Upper lobe of left lung (tissue), 6 donors: ENCODE results near the gene ANAPC13. TPM values are rescaled to one million over a fixed set of nuclear protein-coding genes. Genes with fewer than 3 reads are reported as not detected.

ENCODE experiments used
- ATAC-seq, 2 donors: fragments of 200-7000 bp; cut with Tn5 transposase; one replicate each; pipeline ENCODE4 v1.9.1; 2022; ENCODE audit warnings: mild to moderate bottlenecking in 2 of 2, moderate library complexity in 2 of 2; ENCODE audit not compliant: low FRiP score in 2 of 2
- DNase-seq, 2 donors: peaks; one replicate each; pipeline ENCODE4 v3.0.0-alpha.2; 2019 to 2020
- H3K27ac ChIP-seq, 4 donors: fragments of 200-600 bp; sonication (generic); one replicate each; pipeline ENCODE4 v1.5.1; 2016 to 2019
- H3K27me3 ChIP-seq, 4 donors: fragments of 200-600 bp; sonication (generic); one replicate each; pipeline ENCODE4 v1.5.1; 2017 to 2019
- H3K36me3 ChIP-seq, 4 donors: fragments of 200-600 bp; sonication (generic); one replicate each; pipeline ENCODE4 v1.5.1; 2016 to 2019
- H3K4me1 ChIP-seq, 4 donors: fragments of 200-600 bp; sonication (generic); one replicate each; pipeline ENCODE4 v1.5.1; 2018 to 2019
- H3K4me3 ChIP-seq, 4 donors: fragments of 200-600 bp; sonication (generic); one replicate each; pipeline ENCODE4 v1.5.1; 2017 to 2019; ENCODE audit warnings: mild to moderate bottlenecking in 2 of 4, moderate library complexity in 1 of 4
- H3K9me3 ChIP-seq, 4 donors: fragments of 200-600 bp; sonication (generic); one replicate each; pipeline ENCODE4 v1.5.1; 2018 to 2019
- CTCF ChIP-seq, 6 experiments: fragments of 450-650 bp in 4 of 6; fragments of 200-600 bp in 2 of 6; sonication (generic) in 2 of 6; IDR thresholded peaks; one replicate each; pipeline ENCODE4 v1.5.1; 2016 to 2019; ENCODE audit warnings: antibody characterized with exemption in 6 of 6
- EP300 ChIP-seq, 4 donors: sonication (generic); formaldehyde crosslinking; IDR thresholded peaks; one replicate each; pipeline ENCODE4 v1.5.1; 2017; ENCODE audit warnings: antibody characterized with exemption in 4 of 4, control low read depth in 2 of 4
- POLR2A ChIP-seq, 4 donors: fragments of 450-650 bp; IDR thresholded peaks; one replicate each; pipeline ENCODE4 v1.5.1; 2016 to 2017; ENCODE audit warnings: antibody characterized with exemption in 4 of 4, mild to moderate bottlenecking in 2 of 4
- POLR2AphosphoS5 ChIP-seq, 2 donors: sonication (generic); formaldehyde crosslinking; IDR thresholded peaks; one replicate each; pipeline ENCODE4 v1.5.1; 2017; ENCODE audit warnings: antibody characterized with exemption in 2 of 2
- whole genome bisulfite sequencing, 2 donors: methylation state at CpG; one replicate each; pipeline ENCODE4 v1.1.5; 2017 to 2018; 5-methylcytosine and 5-hydroxymethylcytosine counted together
- total RNA-seq, 6 donors: library from RNA; depleted of rRNA in 4 of 6; stranded (reverse); fragments of >200 nt in 4 of 6; gene quantifications; one replicate each; pipeline versions ENCODE4 v1.1.0 to v1.2.1, GENCODE V29; 2016 to 2021
- donor health status: DM: no; HTN: no; CAD: no; lungs with moderate emphysema.
- donor health status: DM: no; HTN: yes; CAD: no; lungs with severe emphysema.

ANAPC13 gene
- total RNA-seq, 6 donors from 2014 or later: 37.3 to 59.4 (median 50.3) TPM

GRCh38 chr3:134485075-134485717 is 589 bp downstream of the ANAPC13 start:
- H3K4me3 ChIP-seq: peak overlapping the region; percentile 67 to 89 (median 82)
- peak overlapping the region; percentile 95 to 99 (median 96) for H3K27ac ChIP-seq
- WGBS, 2 donors: 0 to 1% methylated on average over 18 to 24 of the region's 24 CpGs
- peak; percentile 0 to 1 for ATAC-seq
- no peaks in the 10 kb centered on the region for H3K9me3 ChIP-seq
- no peak for DNase-seq
- H3K27me3 ChIP-seq: no peaks in the 10 kb centered on the region
- H3K4me1 ChIP-seq: peaks cover 30 to 37% (median 33%) of the 10 kb centered on the region in 4 donors
- peaks cover 13 to 23% (median 17%) of the 10 kb centered on the region in 4 donors for H3K36me3 ChIP-seq
- TF ChIP-seq CTCF (IDR thresholded peaks at IDR 0.05) (no peak), POLR2AphosphoS5 (IDR thresholded peaks at IDR 0.05) (peak; percentile 37 to 80)

- TF ChIP-seq POLR2A (IDR thresholded peaks at IDR 0.05): no peak
- no peak for TF ChIP-seq EP300 (IDR thresholded peaks at IDR 0.05)
- no peak for TF ChIP-seq POLR2AphosphoS5 (IDR thresholded peaks at IDR 0.05)
- no peak for TF ChIP-seq CTCF (IDR thresholded peaks at IDR 0.05)
- Histone ChIP-seq H3K36me3 (peaks cover 20 to 38% (median 22%) of the 10 kb centered on the region in 4 donors), H3K27ac (peak overlapping the region in 3 of 4 donors; percentile 9 to 51 (median 44)), H3K4me1 (peaks cover 30 to 37% (median 34%) of the 10 kb centered on the region in 4 donors), H3K27me3 (no peaks in the 10 kb centered on the region), H3K9me3 (no peaks in the 10 kb centered on the region), H3K4me3 (no peak overlapping the region)
- DNase-seq (no peak), ATAC-seq (no peak)
- WGBS, 2 donors: 65 to 75% methylated on average over 7 of the region's 7 CpGs
These were observed 2.4 kb downstream of the ANAPC13 start for GRCh38 chr3:134483195-134483900.

GRCh38 chr3:134482622-134483021 is 3.2 kb downstream of the ANAPC13 start:
- no peak for ATAC-seq
- H3K27ac ChIP-seq: peak overlapping the region in 1 of 4 donors; percentile 51
- H3K4me3 ChIP-seq: no peak overlapping the region
- H3K4me1 ChIP-seq: peaks cover 27 to 37% (median 33%) of the 10 kb centered on the region in 4 donors
- WGBS, 2 donors: 90 to 91% methylated on average over 3 of the region's 3 CpGs
- DNase-seq: no peak
- TF ChIP-seq POLR2AphosphoS5 (IDR thresholded peaks at IDR 0.05): no peak
- TF ChIP-seq POLR2A (IDR thresholded peaks at IDR 0.05): no peak
- no peak for TF ChIP-seq CTCF (IDR thresholded peaks at IDR 0.05)
- TF ChIP-seq EP300 (IDR thresholded peaks at IDR 0.05): no peak
- no peaks in the 10 kb centered on the region for H3K27me3 ChIP-seq
- no peaks in the 10 kb centered on the region for H3K9me3 ChIP-seq
- peaks cover 23 to 44% (median 29%) of the 10 kb centered on the region in 4 donors for H3K36me3 ChIP-seq

DNA sequence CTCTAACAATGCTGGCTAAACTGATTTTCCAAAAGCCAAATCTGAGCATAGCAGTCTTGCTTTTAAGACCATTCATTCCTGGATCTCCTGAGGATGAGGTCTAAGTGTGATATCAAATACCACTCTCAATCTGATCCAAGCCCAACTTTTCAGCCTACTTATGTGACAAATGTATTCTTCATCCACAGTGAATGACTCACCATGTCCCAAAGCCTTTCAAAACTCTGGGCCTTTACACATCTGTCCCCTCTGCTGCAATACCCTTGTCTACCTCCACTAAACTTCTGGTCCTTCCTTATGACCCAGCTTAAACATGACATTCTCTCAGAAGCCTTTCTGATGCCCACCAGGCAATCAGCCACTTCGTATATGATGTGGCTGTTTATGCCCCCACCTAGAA is 4.6 kb downstream of the ANAPC13 start:
- ATAC-seq: no peak
- Histone ChIP-seq H3K9me3 (no peaks in the 10 kb centered on the region), H3K27ac (no peak overlapping the region), H3K36me3 (peaks cover 26 to 44% (median 32%) of the 10 kb centered on the region in 4 donors), H3K4me1 (peaks cover 28 to 33% (median 29%) of the 10 kb centered on the region in 4 donors), H3K4me3 (no peak overlapping the region), H3K27me3 (no peaks in the 10 kb centered on the region)
- 65 to 94% methylated on average over 1 of the region's 1 CpG for WGBS, 2 donors
- TF ChIP-seq POLR2A (IDR thresholded peaks at IDR 0.05): no peak
- no peak for TF ChIP-seq EP300 (IDR thresholded peaks at IDR 0.05)
- DNase-seq: no peak

DNA sequence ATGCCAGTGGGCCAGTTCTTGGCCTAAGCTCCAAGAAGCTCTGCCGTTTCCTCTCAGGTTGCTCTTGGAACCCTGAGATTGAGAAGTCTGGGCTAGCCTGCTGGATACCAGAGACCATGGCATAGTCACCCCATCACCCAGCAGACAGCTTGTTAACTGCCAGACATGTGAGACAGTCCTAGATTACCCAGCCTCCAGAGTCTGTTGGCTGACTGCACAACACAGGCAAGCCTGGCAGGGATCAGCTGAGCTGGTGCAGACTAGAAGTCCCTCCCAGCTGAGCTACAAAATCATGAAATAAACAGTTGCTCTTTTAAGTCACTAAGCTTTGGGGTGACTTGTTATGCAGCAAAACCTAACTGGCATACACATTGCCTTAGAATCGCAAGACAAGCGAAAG is 5.2 kb downstream of the ANAPC13 start:
- Histone ChIP-seq H3K27ac (no peak overlapping the region), H3K4me1 (peaks cover 29 to 35% (median 32%) of the 10 kb centered on the region in 4 donors), H3K9me3 (no peaks in the 10 kb centered on the region), H3K27me3 (no peaks in the 10 kb centered on the region), H3K36me3 (peaks cover 26 to 44% (median 32%) of the 10 kb centered on the region in 4 donors), H3K4me3 (no peak overlapping the region)
- DNase-seq: no peak
- TF ChIP-seq CTCF (IDR thresholded peaks at IDR 0.05): no peak
- TF ChIP-seq POLR2AphosphoS5 (IDR thresholded peaks at IDR 0.05): no peak
- no peak for TF ChIP-seq EP300 (IDR thresholded peaks at IDR 0.05)
- TF ChIP-seq POLR2A (IDR thresholded peaks at IDR 0.05): no peak
- 95 to 100% methylated on average over 3 of the region's 3 CpGs for WGBS, 2 donors
- ATAC-seq: no peak
